SH-SY5Y (cell line): ENCODE results near the gene RFPL1.

ENCODE experiments used
- GATA2 ChIP-seq: IDR thresholded peaks from 2 replicates; pipeline ENCODE4 v1.6.1; 2011; ENCODE audit warnings: mild to moderate bottlenecking, low read depth, low read length
- GATA3 ChIP-seq: IDR thresholded peaks from 2 replicates; pipeline ENCODE4 v1.6.1; 2011; ENCODE audit warnings: low read depth, mild to moderate bottlenecking, low read length, moderate library complexity

DNA sequence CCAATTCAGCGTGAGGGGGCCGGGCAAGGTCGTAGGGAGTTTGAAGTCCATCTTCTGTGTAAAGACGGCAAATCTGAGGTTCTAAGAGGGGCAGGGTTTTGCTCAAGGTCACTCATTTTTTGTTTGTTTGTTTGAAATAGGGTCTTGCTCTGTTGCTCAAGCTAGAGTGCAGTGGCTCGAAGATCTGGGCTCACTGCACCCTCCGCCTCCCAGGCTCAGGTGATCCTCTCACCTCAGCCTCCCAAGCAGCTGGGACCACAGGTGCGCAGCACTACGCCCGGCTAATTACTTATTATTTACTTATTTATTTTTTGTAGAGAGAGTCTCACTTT lies 49.7 kb upstream of the RFPL1 start:
- TF ChIP-seq GATA2 (no peak), GATA3 (no peak)
